GM13976 (cell line): ENCODE measurements around the gene CECR2.

ENCODE experiments used
- DNase-seq: peaks from one replicate; pipeline ENCODE4 v3.0.0; 2012; ENCODE audit warnings: low spot score
- CTCF ChIP-seq: IDR thresholded peaks from 2 replicates; pipeline ENCODE4 v1.5.1; 2012; ENCODE audit warnings: borderline replicate concordance, mild to moderate bottlenecking; ENCODE audit not compliant: insufficient read depth; ENCODE audit errors: extremely low read depth, missing control alignments, control extremely low read depth
- in situ Hi-C: fragments of 300-500 bp; cut with MboI; formaldehyde crosslinking; loops from one replicate; pipeline ENCODE4 v1.12.0; 2022; ENCODE audit warnings: low sequenced_read_pairs, mixed read lengths, inconsistent platforms; ENCODE audit not compliant: unreplicated experiment

Gene CECR2

GRCh38 chr22:17334983-17335382, 34.3 kb upstream of the CECR2 start:
- in situ Hi-C loops: no loop called here
- no peak for DNase-seq
- no peak for TF ChIP-seq CTCF

- DNase-seq: no peak
- in situ Hi-C loops: no loop called here
- no peak for TF ChIP-seq CTCF
Measured at GRCh38 chr22:17336061-17336460, 33.2 kb upstream of the CECR2 start.

- no peak for TF ChIP-seq CTCF
- DNase-seq: no peak
- in situ Hi-C loops: no loop called here
Measured at GRCh38 chr22:17337639-17338038, 31.6 kb upstream of the CECR2 start.

GRCh38 chr22:17339095-17339693, 30.1 kb upstream of the CECR2 start:
- no peak for TF ChIP-seq CTCF
- no peak for DNase-seq
- in situ Hi-C loops: no loop called here

- in situ Hi-C loops: no loop called here
- no peak for TF ChIP-seq CTCF
- DNase-seq: no peak
Measured at GRCh38 chr22:17342361-17342760, 26.9 kb upstream of the CECR2 start.

- in situ Hi-C loops: no loop called here
- TF ChIP-seq CTCF: no peak
- DNase-seq: no peak
Measured at GRCh38 chr22:17343766-17344165, 25.5 kb upstream of the CECR2 start.
